Activated naive CD8-positive, alpha-beta T cell treated with anti-CD3 and anti-CD28 coated beads, Interleukin-2, amount 50 U/mL, for 16 hours (primary cell): Measurements from ENCODE around the gene C2CD4A.

Source experiments
- DNase-seq: peaks from one replicate; pipeline ENCODE4 v3.0.0-alpha.2; 2020; ENCODE audit warnings: low read depth, low spot score

The C2CD4A gene

DNA sequence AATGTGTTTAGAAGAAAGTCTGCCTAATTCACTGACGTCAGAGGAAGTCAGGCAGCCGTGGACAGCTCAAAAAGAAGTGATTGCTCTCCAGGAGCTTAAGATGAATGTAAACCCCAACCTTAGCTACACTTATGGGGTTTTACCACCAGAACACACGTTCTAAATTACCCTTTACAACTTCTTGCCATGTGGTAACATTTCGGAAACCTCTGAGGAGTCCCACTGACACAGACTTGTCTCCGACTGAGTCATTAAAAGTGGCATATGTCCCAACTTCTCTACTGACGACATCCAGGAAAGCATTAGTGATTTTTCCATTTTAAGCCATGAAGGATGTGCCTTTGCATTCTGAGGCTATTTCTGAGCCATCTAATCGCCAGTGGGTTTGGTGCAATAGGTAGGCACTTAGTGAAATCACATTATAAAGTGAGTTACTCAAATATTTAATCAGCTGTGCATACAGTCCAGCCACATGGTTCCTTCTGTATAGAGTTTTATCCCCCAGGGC, 32.4 kb downstream of the C2CD4A start:
- DNase-seq, result no peak

DNA sequence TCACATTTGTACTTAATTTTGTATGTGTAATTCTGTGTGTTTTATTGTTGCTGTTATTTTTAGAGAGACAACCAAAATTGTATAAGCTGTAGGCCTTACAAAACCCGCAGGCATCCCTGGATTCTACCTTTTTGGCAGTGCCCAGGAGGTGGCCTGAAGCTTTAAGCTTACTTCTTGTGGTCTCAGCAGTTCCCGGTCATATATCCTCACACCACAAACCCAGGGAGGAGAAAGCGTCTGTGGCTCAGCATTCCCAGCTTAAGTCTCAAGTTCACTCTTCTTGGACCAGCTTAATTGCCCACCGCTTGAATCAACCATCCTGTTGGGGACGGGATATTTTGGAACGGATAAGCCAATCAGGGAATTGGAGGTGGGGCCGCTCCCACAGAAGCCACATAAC, 36.7 kb downstream of the C2CD4A start:
- no peak for DNase-seq

DNA sequence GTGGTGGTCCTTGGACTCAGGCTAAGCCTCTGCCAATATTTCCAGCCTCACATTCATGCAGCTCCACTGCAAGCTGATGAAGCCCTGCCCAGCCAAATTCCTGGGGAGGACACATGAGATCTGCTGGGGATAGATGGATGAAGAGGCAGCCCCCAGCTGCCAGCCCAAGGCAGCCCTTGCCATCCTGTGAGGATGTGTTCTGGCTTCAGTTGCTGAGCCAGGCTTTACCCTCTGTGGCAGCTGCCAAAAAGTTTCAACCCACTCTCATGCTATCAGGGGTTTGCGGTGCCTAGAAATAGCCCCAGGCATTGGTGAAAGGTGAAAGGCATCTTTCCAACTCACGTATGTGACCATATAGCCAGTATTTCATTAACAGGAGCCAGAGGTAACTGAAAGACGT, 37.6 kb downstream of the C2CD4A start:
- DNase-seq, result no peak

DNA sequence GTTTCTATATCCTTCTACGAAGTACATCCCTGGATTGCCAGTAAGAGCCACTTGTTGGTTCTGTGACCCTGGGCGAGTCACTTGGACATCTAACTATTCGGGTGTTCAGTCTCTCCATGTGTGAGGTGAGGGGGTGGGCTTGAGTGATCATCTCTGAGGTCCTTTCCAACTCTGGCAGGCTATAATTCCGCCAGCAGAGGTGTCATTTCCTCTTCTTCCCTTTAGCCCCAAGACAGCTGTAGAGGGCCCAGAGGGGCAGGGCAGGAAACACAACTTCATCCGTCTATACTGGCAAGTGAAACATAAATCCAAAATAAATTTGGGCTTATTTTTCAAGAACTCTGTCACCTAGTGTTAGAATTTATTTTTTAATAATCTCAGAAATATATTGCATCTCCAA, 38.1 kb downstream of the C2CD4A start:
- no peak for DNase-seq

DNA sequence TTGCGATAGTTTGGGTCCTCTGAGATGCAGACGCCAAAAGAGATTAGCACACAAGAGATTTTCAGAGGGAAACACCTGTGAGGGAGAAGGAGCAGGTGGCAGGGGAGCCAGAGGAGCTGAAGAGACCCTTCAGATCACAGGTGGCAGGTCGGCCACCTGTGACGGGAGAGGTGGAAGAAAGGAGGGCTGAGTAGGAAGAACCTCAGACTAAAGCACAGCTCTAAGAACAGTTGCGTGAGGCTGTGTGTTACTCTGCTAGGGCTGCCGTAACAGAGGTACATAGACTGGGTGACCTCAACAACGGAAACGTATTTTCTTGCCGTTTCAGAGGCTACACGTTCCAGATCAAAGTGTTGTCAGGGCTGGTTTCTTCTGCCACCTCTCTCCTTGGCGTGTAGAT, 38.5 kb downstream of the C2CD4A start:
- no peak for DNase-seq

DNA sequence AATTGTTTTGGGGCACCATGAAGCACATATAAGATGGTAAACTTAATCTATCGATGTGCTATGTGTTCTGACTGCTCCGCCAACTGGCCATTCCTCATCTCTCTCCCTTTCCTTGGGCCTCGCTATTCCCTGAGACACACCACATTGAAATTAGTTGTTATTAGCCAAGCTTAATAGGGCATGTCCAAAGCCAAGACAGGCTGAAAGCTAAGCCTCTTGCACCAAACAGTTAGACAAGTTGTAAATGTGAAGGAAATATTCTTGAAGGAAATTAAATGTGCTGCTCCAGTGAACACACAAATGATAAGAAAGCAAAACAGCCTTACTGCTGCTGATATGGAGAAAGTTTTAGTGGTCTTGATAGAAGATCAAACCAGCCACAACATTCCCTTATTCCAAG, 39.3 kb downstream of the C2CD4A start:
- DNase-seq, result no peak

DNA sequence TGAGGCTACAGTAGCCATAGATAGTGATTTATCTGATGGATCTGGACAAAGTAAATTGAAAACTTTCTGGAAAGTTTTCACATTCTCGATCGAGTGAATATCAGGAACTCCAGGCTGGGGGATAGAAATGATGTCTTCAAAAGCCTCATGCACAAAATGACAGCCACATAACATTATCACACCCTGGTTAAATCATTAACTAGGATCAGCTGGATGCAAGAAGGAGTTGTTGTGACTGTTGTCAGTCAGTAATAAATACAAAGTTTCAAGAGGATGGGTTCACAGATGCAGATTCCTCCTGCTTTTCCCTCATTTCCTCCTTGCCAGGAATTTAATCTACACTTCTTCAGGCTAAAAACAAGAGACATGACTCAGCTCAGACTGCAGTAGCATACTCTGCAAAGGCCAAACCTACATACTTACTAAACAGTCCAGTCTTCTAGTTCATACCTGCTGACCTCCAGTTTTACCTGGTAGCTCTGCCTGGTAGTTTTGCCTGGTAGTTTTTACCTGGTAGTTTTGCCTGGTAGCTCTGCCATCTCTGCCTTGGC, 40.9 kb downstream of the C2CD4A start:
- no peak for DNase-seq

DNA sequence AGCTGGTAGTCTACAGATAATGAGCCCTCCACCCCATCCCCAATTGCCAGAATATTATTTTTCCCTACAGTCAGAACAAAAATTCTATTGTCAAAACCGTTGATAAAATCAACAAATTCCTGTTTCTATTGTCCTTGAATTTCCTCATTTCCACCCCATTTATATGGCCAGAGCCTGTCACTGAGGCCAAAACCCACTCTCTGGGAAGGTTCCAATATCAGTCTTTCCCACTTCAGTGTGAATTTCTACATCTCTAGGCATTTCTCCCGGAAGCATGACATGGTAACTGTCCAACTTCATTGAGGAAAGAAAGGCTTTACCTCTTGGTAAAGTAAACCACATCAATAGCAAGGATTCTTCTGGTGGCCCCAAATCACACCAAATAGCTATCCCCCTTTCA, 41.6 kb downstream of the C2CD4A start:
- no peak for DNase-seq

DNA sequence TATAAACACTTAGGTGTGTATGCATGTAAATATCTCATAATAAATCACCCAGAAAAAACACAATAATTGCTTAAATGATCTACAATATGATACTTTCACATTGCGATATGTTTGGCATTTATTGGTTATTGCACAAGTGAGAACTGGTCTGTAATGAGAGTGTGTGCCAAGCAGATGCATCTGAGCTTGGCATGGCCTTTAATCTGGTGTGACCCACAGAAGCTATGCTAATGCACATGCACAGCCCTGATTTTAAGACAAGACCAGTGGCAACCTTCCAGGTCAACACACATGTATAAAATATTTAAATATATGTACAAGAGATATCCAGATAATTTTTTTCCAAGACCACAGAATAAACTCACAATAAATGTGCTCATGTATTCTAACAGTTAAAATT, 42.7 kb downstream of the C2CD4A start:
- no peak for DNase-seq

DNA sequence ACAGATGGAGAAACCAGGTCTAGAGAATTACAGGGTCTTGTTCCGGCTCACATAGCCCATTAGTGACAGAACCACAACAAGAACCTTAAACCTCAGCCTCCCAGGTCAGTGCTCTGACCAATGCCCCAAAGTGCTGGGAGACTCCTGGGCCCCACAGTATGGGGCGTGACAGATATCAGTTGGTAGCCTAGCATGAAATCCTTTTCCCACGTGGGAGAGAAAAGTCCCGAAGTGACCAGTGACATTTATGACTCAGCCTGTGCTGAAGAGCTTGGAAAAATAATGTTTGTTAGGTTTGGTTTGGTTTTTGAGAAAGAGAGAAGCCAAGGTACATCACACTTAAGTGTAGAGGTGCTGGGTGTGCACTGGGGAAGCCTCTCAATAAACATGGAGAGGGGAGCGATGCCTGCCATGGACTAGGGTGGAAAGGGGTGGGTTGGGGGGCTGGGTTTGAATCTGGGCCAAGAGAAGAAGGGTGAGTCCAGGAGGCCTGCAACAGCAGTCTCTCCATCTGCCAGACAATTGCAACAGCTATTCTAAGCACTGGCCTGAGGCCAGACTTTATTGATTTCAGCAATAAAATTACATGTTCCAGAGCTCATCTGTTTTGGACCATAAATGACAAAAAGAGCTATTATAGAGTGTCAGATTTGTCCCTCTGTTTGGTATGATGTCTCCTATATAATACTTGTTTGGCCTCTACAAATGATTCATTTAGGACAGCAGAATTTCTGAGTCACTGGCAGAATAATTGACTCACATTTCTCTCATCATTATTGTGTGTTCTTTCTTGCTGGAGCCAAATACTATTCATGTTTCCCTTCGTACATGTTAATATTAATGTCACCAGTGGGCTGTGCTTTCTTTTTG, 43.4 kb downstream of the C2CD4A start:
- no peak for DNase-seq

DNA sequence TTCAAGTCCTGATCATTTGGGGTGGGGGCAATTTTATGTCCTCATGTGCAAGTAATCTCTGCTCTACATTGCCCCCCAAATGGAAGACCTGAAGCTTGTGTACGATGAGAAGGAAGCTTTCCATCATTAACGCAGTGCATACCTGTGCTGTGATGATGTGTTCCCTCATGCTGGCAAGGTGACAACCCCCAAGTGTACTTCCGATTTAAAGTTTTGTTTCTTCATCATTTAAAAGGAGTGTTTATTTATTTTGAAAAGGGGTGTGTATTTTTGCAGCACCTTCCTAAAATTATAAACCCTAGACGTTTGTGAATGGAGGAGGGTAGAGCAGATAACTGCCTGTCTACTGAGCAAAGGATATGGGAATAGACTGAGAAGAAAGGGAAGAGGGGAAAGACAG, 45.3 kb downstream of the C2CD4A start:
- no peak for DNase-seq

DNA sequence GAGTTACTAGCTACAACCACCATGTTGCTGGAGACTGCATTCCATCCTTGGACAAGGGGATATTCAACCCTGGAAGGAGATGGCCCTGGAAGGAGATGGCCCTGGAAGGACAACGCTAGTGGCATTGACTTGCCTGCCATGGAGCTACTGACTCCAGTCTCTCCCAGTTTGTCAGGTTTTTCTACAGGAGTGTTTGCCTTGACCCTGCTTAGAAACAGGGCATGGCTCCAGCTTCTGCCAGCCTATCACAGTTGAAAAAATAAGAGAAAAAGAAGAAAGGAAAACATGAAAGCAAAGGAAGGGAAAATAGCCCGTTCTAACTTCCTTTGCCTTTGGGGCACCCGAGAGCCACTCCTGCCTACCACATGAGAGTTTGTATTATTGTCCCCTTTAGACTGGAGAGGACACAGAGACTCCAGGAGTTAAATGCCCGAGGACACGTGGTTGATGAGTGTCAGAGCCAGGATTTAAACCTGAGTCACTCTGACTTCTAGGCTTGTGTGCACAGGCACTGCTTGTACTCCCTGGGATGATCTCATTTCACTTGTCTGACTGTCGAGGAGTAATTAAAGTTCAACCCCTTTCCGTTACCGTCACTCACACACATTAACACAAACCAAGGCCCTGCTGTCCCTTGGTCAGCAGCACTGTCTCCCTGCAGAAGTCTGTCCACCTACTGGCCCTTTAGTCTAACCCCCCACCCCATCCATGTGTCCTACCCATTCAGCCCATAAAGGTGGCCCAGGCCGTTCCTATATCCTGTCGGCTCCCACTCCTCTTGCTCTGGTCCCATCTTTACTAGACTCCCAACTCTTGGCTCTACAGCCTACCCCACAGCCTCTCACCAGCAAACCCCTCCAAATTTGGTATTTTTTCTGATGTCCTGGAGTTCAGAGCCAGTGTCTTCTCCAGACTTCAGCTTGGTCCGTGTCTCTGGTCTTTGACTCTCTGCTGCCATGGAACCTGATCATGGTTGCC, 46.1 kb downstream of the C2CD4A start:
- no peak for DNase-seq

DNA sequence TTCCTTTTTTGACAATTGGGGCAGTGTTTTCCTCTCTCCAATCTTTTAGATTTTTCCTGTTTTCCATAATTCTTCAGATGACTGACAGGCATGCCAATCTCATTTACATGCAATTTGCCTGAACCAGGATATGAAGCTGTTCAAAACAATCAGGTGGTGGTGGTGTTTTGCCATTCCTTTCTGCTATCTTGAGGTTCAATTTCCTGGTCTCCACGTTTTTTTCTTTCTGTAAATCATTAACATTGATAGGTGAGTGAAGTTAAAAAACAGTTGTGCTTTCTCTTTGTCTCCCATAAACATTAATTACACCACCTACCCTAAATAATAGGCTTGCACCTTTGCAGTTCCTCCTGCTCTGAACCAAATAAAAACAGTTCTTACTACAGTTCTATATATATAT, 49.1 kb downstream of the C2CD4A start:
- no peak for DNase-seq

DNA sequence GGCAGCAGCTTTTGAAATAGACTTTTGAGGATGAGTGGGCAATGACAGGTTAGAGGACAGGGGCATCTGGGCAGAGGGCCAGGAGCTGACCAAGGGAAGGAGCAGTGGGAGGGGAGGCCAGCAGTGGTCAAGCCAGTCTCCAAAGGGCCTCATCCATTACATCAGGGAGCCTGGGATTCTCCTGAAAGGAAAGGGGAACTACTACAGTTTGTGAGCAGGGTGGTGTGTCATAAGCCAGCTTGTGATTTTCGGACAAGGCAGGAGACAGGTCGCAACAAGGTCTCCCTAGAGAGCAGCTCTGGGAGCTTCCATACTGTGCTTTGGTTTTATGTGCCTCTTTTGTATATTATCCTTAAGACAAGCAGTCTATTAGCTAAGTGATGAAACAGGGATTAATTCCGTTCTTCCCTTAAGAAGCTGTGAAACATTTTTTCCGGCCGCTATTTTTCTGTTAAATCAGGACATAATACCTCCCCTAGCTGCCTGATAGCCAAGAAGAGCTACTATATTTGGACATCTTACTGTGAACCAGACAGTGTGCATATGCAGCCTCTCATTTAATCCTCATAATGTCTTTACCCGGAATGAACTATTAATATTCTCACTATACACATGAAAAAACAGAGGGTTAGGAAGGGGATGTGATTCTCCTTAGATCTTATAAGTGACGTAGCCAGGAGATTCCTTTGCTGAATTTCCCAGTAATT, 51.9 kb downstream of the C2CD4A start:
- DNase-seq, result no peak

DNA sequence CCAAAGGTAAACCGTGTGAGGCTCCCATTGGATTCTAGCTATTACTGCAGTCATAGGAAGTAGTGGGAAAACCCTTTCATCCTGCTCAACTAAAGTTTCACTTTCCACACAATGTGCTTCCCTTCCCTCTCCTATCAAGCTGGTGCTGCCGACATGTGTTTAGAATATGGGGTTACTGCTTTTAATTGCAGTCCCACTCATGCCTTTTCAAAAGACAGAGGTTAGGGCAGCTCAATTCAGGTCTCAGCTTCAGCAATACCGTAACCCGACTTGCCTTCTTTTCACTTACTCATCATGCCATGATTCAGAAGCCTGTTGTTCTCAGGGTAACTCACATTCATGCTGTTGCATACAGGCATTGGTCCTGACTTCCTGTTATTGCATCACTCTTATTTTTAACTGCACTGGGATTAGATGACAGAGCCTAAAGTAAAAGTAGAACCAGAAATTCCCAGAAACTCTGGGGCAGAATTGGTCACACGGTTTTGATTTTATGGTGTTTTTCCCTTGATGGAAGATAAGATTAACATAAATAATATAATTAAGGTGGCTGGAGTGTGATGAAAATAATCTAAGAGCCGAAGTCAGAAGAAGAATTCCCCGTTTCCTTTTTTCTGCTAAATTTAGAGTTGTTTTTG, 52.6 kb downstream of the C2CD4A start:
- no peak for DNase-seq

DNA sequence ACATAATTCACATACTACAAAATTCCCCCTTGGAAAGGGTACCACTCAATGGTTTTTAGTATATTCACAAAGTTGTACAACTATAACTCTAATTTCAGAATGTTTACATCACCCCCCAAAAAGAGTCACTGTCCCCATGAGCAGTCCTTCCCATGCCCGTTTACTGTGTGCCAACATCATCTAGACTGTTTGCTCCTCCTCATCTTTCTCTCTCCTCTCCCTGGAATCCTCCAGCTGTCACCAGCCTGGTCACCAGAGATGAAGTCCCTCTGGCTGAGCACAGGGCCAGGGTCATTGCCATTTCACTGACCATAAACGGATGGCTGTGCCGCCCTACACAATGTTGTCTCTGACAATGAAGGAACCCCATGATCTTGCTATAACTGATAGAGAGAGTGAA, 53.1 kb downstream of the C2CD4A start:
- DNase-seq, result no peak
